H9 (cell line): ENCODE measurements around the gene TMUB2. TPM values are rescaled to one million over a fixed set of nuclear protein-coding genes. Genes with fewer than 3 reads are reported as not detected.

Source experiments
- DNase-seq: peaks from one replicate; pipeline ENCODE4 v3.0.0-alpha.2; 2017
- H2AFZ ChIP-seq: one replicate; pipeline ENCODE4 v1.6.1; 2013; ENCODE audit warnings: mild to moderate bottlenecking, low read length, control low read depth, moderate library complexity
- H2AK5ac ChIP-seq: 2 replicates; pipeline ENCODE4 v1.6.1; 2013; ENCODE audit warnings: low read length, control low read depth, mixed read lengths; ENCODE audit not compliant: insufficient read length
- H2BK120ac ChIP-seq: one replicate; pipeline ENCODE4 v1.6.1; 2013; ENCODE audit warnings: low read depth, mild to moderate bottlenecking, low read length, control low read depth, inconsistent platforms; ENCODE audit not compliant: poor library complexity, severe bottlenecking
- H2BK12ac ChIP-seq: 2 replicates; pipeline ENCODE4 v1.6.1; 2013; ENCODE audit warnings: low read length, control low read depth, mixed read lengths, low read depth; ENCODE audit not compliant: insufficient read length
- H2BK15ac ChIP-seq: 2 replicates; pipeline ENCODE4 v1.6.1; 2013; ENCODE audit warnings: low read depth, low read length, control low read depth
- H2BK20ac ChIP-seq: one replicate; pipeline ENCODE4 v1.6.1; 2013; ENCODE audit warnings: low read depth, mild to moderate bottlenecking, low read length, control low read depth, inconsistent platforms; ENCODE audit not compliant: poor library complexity, severe bottlenecking
- H2BK5ac ChIP-seq: 2 replicates; pipeline ENCODE4 v1.6.1; 2013; ENCODE audit warnings: low read length, control low read depth, mixed read lengths; ENCODE audit not compliant: insufficient read length
- H3K14ac ChIP-seq: 2 replicates; pipeline ENCODE4 v1.6.1; 2013; ENCODE audit warnings: low read length, control low read depth; ENCODE audit not compliant: insufficient read depth
- H3K18ac ChIP-seq: 2 replicates; pipeline ENCODE4 v1.6.1; 2013; ENCODE audit warnings: low read depth, mild to moderate bottlenecking, mixed read lengths, low read length, control low read depth; ENCODE audit not compliant: insufficient read length
- H3K23ac ChIP-seq: 2 replicates; pipeline ENCODE4 v1.6.1; 2013; ENCODE audit warnings: low read length, control low read depth, mixed read lengths, low read depth; ENCODE audit not compliant: insufficient read length
- H3K23me2 ChIP-seq: 2 replicates; pipeline ENCODE4 v1.6.1; 2013; ENCODE audit warnings: low read depth, mild to moderate bottlenecking, mixed read lengths, low read length, control low read depth; ENCODE audit not compliant: insufficient read length, poor library complexity, severe bottlenecking
- H3K27ac ChIP-seq: 2 replicates; pipeline ENCODE4 v1.5.1; 2013; ENCODE audit warnings: low read length, control low read depth, mixed read lengths, low read depth; ENCODE audit not compliant: insufficient read length
- H3K27me3 ChIP-seq: 2 replicates; pipeline ENCODE4 v1.6.1; 2013; ENCODE audit warnings: low read length, control low read depth, inconsistent platforms; ENCODE audit not compliant: insufficient read depth
- H3K4ac ChIP-seq: 2 replicates; pipeline ENCODE4 v1.6.1; 2013; ENCODE audit warnings: low read depth, mild to moderate bottlenecking, control low read depth, inconsistent platforms, low read length, moderate library complexity
- H3K4me1 ChIP-seq: 2 replicates; pipeline ENCODE4 v1.6.1; 2013; ENCODE audit warnings: low read length, control low read depth, inconsistent platforms; ENCODE audit not compliant: insufficient read depth
- H3K4me2 ChIP-seq: 2 replicates; pipeline ENCODE4 v1.6.1; 2013; ENCODE audit warnings: low read length, control low read depth, mixed read lengths; ENCODE audit not compliant: insufficient read length, insufficient read depth
- H3K56ac ChIP-seq: 2 replicates; pipeline ENCODE4 v1.6.1; 2013; ENCODE audit warnings: low read depth, mild to moderate bottlenecking, mixed read lengths, low read length, control low read depth; ENCODE audit not compliant: insufficient read length
- H3K79me1 ChIP-seq: 2 replicates; pipeline ENCODE4 v1.6.1; 2013; ENCODE audit warnings: low read depth, mild to moderate bottlenecking, moderate library complexity, low read length, control low read depth, inconsistent platforms; ENCODE audit not compliant: insufficient read depth, poor library complexity, severe bottlenecking
- H3K79me2 ChIP-seq: 2 replicates; pipeline ENCODE4 v1.6.1; 2013; ENCODE audit warnings: low read length, control low read depth, inconsistent platforms; ENCODE audit not compliant: insufficient read depth
- H3K9ac ChIP-seq: 2 replicates; pipeline ENCODE4 v1.6.1; 2013; ENCODE audit warnings: low read length, control low read depth, mixed read lengths; ENCODE audit not compliant: insufficient read length; ENCODE audit errors: extremely low read depth
- H3K9me3 ChIP-seq: one replicate; pipeline ENCODE4 v1.6.1; 2013; ENCODE audit warnings: low read depth, low read length, inconsistent platforms; ENCODE audit not compliant: control insufficient read depth
- H3T11ph ChIP-seq: one replicate; pipeline ENCODE4 v1.6.1; 2013; ENCODE audit warnings: mild to moderate bottlenecking, low read length, control low read depth, inconsistent platforms
- H4K20me1 ChIP-seq: one replicate; pipeline ENCODE4 v1.6.1; 2013; ENCODE audit not compliant: control insufficient read depth, insufficient read length, insufficient read depth
- H4K5ac ChIP-seq: 2 replicates; pipeline ENCODE4 v1.6.1; 2013; ENCODE audit warnings: low read depth, mild to moderate bottlenecking, mixed read lengths, low read length, control low read depth; ENCODE audit not compliant: insufficient read length
- H4K8ac ChIP-seq: replicated peaks from 2 replicates; pipeline ENCODE4 v1.6.1; 2013; ENCODE audit warnings: low read length, control low read depth, mixed read lengths, low read depth; ENCODE audit not compliant: insufficient read length
- H4K91ac ChIP-seq: 2 replicates; pipeline ENCODE4 v1.6.1; 2013; ENCODE audit warnings: low read depth, mild to moderate bottlenecking, moderate library complexity, mixed read lengths, low read length, control low read depth; ENCODE audit not compliant: insufficient read length
- H3K27ac Mint-ChIP-seq, 3 experiments: 2 replicates in 2 of 3; 3 replicates in 1 of 3; pipeline ENCODE4 v1.8.0; 2020 to 2021; ENCODE audit warnings: mixed read lengths in 3 of 3, mild to moderate bottlenecking in 1 of 3, moderate library complexity in 1 of 3
- H3K27me3 Mint-ChIP-seq: 2 replicates; pipeline ENCODE4 v1.8.0; 2021; ENCODE audit warnings: low read depth, mild to moderate bottlenecking, moderate library complexity, mixed read lengths
- H3K36me3 Mint-ChIP-seq, 3 experiments: 2 replicates in 2 of 3; 3 replicates in 1 of 3; pipeline ENCODE4 v1.8.0; 2020 to 2021; ENCODE audit warnings: low read depth in 3 of 3, mixed read lengths in 3 of 3; ENCODE audit not compliant: insufficient read depth in 1 of 3
- H3K4me1 Mint-ChIP-seq, 2 experiments: 2 replicates each; pipeline ENCODE4 v1.8.0; 2020; ENCODE audit warnings: mixed read lengths in 2 of 2
- H3K4me3 Mint-ChIP-seq, 2 experiments: 2 replicates in 1 of 2; 3 replicates in 1 of 2; pipeline ENCODE4 v1.8.0; 2020 to 2021; ENCODE audit warnings: mild to moderate bottlenecking in 2 of 2, mixed read lengths in 2 of 2, moderate library complexity in 1 of 2
- H3K9me3 Mint-ChIP-seq, 2 experiments: 2 replicates in 1 of 2; 3 replicates in 1 of 2; pipeline ENCODE4 v1.8.0; 2020; ENCODE audit warnings: mild to moderate bottlenecking in 2 of 2, mixed read lengths in 2 of 2, moderate library complexity in 1 of 2
- CTCF ChIP-seq: fragments of 200-600 bp; sonication (generic); conservative IDR thresholded peaks from 3 replicates; pipeline ENCODE4 v1.8.0; 2021; ENCODE audit warnings: antibody characterized with exemption, mild to moderate bottlenecking
- WGBS: extraction: QIAGEN DNeasy Blood & Tissue Kit; methylation state at CpG from one replicate; pipeline ENCODE4 v1.1.7; 2013; ENCODE audit warnings: missing lambda C conversion rate, low lambda C conversion rate, mixed read lengths; ENCODE audit not compliant: insufficient read length; ENCODE audit errors: extremely low coverage; 5-methylcytosine and 5-hydroxymethylcytosine counted together
- total RNA-seq: library from RNA; stranded (reverse); gene quantifications from 2 replicates; pipeline ENCODE4 v1.2.1, GENCODE V29; 2021

Gene TMUB2
- total RNA-seq, 1 experiment from 2014 or later: 22.9 TPM

DNA sequence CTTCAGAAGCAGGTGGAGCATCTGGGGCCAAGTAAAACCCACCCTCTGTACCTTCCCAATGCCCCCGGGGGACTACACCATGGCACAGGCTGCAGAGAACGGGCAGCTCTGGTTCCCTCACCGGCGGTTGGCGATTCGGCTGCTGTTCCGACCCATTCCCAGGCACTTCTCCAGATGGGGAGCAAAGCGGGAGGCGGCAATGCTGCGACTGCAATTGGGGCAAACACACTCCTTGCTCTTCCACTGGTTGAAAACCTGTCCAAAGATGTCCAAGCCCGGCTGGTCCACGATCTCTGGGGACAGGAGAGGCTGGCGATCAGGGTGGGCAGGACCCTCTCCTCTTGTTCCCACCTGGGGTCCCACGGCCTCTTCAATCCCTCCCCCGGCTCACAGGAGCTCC, 10.3 kb downstream of the TMUB2 start:
- peaks cover 24 to 57% (median 44%) of the 10 kb centered on the region in 3 experiments; a peak in 6 of 7 replicates for H3K36me3 Mint-ChIP-seq
- Histone ChIP-seq H3K9ac (no peak overlapping the region), H3K18ac (no peak overlapping the region), H2AFZ (no peak overlapping the region), H2BK5ac (no peak overlapping the region), H3K79me1 (no peaks in the 10 kb centered on the region), H4K5ac (no peak overlapping the region), H2BK20ac (no peak overlapping the region), H2BK12ac (no peak overlapping the region), H2BK120ac (no peak overlapping the region), H3K9me3 (no peaks in the 10 kb centered on the region), H4K20me1 (no peaks in the 10 kb centered on the region), H3K56ac (no peak overlapping the region), H3K4me2 (no peak overlapping the region), H4K8ac (no peak overlapping the region), H3K4ac (no peak overlapping the region), H3K79me2 (peaks cover 4% of the 10 kb centered on the region; the same call in 1 of the 2 replicates), H4K91ac (no peak overlapping the region), H3K23ac (no peak overlapping the region), H3K4me1 (0 out of 2 replicates have a peak, but pooled peaks cover 2% of the 10 kb centered on the region), H2AK5ac (no peak overlapping the region), H3K27ac (no peak overlapping the region), H3K23me2 (peaks cover 6% of the 10 kb centered on the region), H2BK15ac (no peak overlapping the region), H3T11ph (no peak overlapping the region), H3K27me3 (no peaks in the 10 kb centered on the region), H3K14ac (no peak overlapping the region)
- no CpG with 5 or more reads among the region's 15 CpGs for WGBS
- H3K4me1 Mint-ChIP-seq: peaks cover 28 to 32% of the 10 kb centered on the region in 2 experiments
- H3K9me3 Mint-ChIP-seq: no peaks in the 10 kb centered on the region
- no peak overlapping the region; a peak in 1 of 7 replicates for H3K27ac Mint-ChIP-seq
- H3K4me3 Mint-ChIP-seq: peak overlapping the region; percentile 77 to 81; a peak in 3 of 5 replicates
- DNase-seq: no peak
- TF ChIP-seq CTCF: no peak
- no peaks in the 10 kb centered on the region; the same call in 1 of the 2 replicates for H3K27me3 Mint-ChIP-seq
